ENCODE measurements around the gene RTKN. TPM values are rescaled to one million over a fixed set of nuclear protein-coding genes. Genes with fewer than 3 reads are reported as not detected.

RTKN gene
- total RNA-seq, 2 donors from 2014 or later = 83.6 to 117 TPM

GRCh38 chr2:74393525-74393924, 48.2 kb downstream of the RTKN start:
- H3K9ac ChIP-seq (ENCODE audit: extremely low read depth, low read length, poor library complexity, severe bottlenecking) = no peak overlapping the region
- Mint-ChIP-seq H3K27me3 (ENCODE audit: insufficient read depth) (peaks cover 2% of the 10 kb centered on the region), H3K9me3 (no peaks in the 10 kb centered on the region), H3K4me1 (peaks cover 7% of the 10 kb centered on the region), H3K4me3 (no peak overlapping the region), H3K27ac (no peak overlapping the region), H3K36me3 (ENCODE audit: low read depth) (no peaks in the 10 kb centered on the region)
- H3K36me3 ChIP-seq (ENCODE audit: control insufficient read depth, insufficient read depth, low read length) = peaks cover under 1% of the 10 kb centered on the region
- WGBS, 2 experiments (ENCODE audit: insufficient coverage in 1 of 2, insufficient read length in 1 of 2) = 88 to 100% methylated on average over 1 of the region's 1 CpG
- H3K27me3 ChIP-seq (ENCODE audit: control insufficient read depth, insufficient read depth, low read length, poor library complexity, severe bottlenecking) = no peaks in the 10 kb centered on the region
- TF ChIP-seq CTCF (conservative IDR thresholded peaks at IDR 0.05) = no peak
- no peak for DNase-seq
- no peak overlapping the region for H3K4me3 ChIP-seq (ENCODE audit: low read length)
- no peaks in the 10 kb centered on the region for H3K4me1 ChIP-seq (ENCODE audit: control insufficient read depth, insufficient read depth, low read length)
- H3K9me3 ChIP-seq (ENCODE audit: control insufficient read depth, low read length) = no peaks in the 10 kb centered on the region
- H3K27ac ChIP-seq (ENCODE audit: low read depth, low read length) = no peak overlapping the region

GRCh38 chr2:74392449-74392743, 49.3 kb downstream of the RTKN start:
- H3K27me3 ChIP-seq (ENCODE audit: control insufficient read depth, insufficient read depth, low read length, poor library complexity, severe bottlenecking) = no peaks in the 10 kb centered on the region
- H3K9me3 Mint-ChIP-seq = no peaks in the 10 kb centered on the region
- peak overlapping the region; percentile 93 for H3K4me3 ChIP-seq (ENCODE audit: low read length)
- H3K4me3 Mint-ChIP-seq = peak overlapping the region; percentile 83
- no peaks in the 10 kb centered on the region for H3K9me3 ChIP-seq (ENCODE audit: control insufficient read depth, low read length)
- H3K4me1 ChIP-seq (ENCODE audit: control insufficient read depth, insufficient read depth, low read length) = no peaks in the 10 kb centered on the region
- no peak for TF ChIP-seq CTCF (conservative IDR thresholded peaks at IDR 0.05)
- H3K36me3 ChIP-seq (ENCODE audit: control insufficient read depth, insufficient read depth, low read length) = peaks cover 6% of the 10 kb centered on the region
- peaks cover 7% of the 10 kb centered on the region for H3K4me1 Mint-ChIP-seq
- H3K27me3 Mint-ChIP-seq (ENCODE audit: insufficient read depth) = peaks cover 2% of the 10 kb centered on the region
- peak overlapping the region; percentile 38 for H3K27ac Mint-ChIP-seq
- H3K36me3 Mint-ChIP-seq (ENCODE audit: low read depth) = no peaks in the 10 kb centered on the region
- 83 to 85% methylated on average over 8 to 13 of the region's 13 CpGs for WGBS, 2 experiments (ENCODE audit: insufficient coverage in 1 of 2, insufficient read length in 1 of 2)
- H3K27ac ChIP-seq (ENCODE audit: low read depth, low read length) = no peak overlapping the region
- H3K9ac ChIP-seq (ENCODE audit: extremely low read depth, low read length, poor library complexity, severe bottlenecking) = no peak overlapping the region
- no peak for DNase-seq

GRCh38 chr2:74391580-74392448, 49.9 kb downstream of the RTKN start:
- H3K4me3 ChIP-seq (ENCODE audit: low read length) = peak overlapping the region; percentile 93
- H3K9ac ChIP-seq (ENCODE audit: extremely low read depth, low read length, poor library complexity, severe bottlenecking) = peak overlapping the region; percentile 95
- Mint-ChIP-seq H3K4me3 (peak overlapping the region; percentile 83), H3K9me3 (no peaks in the 10 kb centered on the region), H3K27me3 (ENCODE audit: insufficient read depth) (peaks cover 2% of the 10 kb centered on the region), H3K27ac (peak overlapping the region; percentile 99), H3K36me3 (ENCODE audit: low read depth) (no peaks in the 10 kb centered on the region), H3K4me1 (peaks cover 7% of the 10 kb centered on the region)
- H3K4me1 ChIP-seq (ENCODE audit: control insufficient read depth, insufficient read depth, low read length) = no peaks in the 10 kb centered on the region
- DNase-seq = peak; percentile 98
- peaks cover 6% of the 10 kb centered on the region for H3K36me3 ChIP-seq (ENCODE audit: control insufficient read depth, insufficient read depth, low read length)
- H3K27me3 ChIP-seq (ENCODE audit: control insufficient read depth, insufficient read depth, low read length, poor library complexity, severe bottlenecking) = no peaks in the 10 kb centered on the region
- TF ChIP-seq CTCF (conservative IDR thresholded peaks at IDR 0.05) = peak; percentile 99
- no peaks in the 10 kb centered on the region for H3K9me3 ChIP-seq (ENCODE audit: control insufficient read depth, low read length)
- H3K27ac ChIP-seq (ENCODE audit: low read depth, low read length) = peak overlapping the region; percentile 99
- 3 to 7% methylated on average over 25 to 62 of the region's 62 CpGs for WGBS, 2 experiments (ENCODE audit: insufficient coverage in 1 of 2, insufficient read length in 1 of 2)
